IMR-90 (cell line): Measurements from ENCODE around the gene PLCB2. TPM values are rescaled to one million over a fixed set of nuclear protein-coding genes. Genes with fewer than 3 reads are reported as not detected.

Source experiments
- ATAC-seq: fragments of 200-7000 bp; cut with Tn5 transposase; 2 replicates; pipeline ENCODE4 v1.9.1; 2020; ENCODE audit warnings: low read depth, mild to moderate bottlenecking, moderate library complexity
- BruUV-seq: library from RNA; stranded (reverse); fragments of 400-500 nt; replicated peaks from 2 replicates; lab custom pipeline; 2021; lab: Mats Ljungman, UMichigan
- CTCF ChIA-PET: fragments of 300-600 bp; formaldehyde crosslinking; extraction: SDS; loops from one replicate; lab custom pipeline; 2021; ENCODE audit warnings: antibody characterized with exemption; lab: Yijun Ruan, JAX
- POLR2A ChIA-PET: fragments of 300-600 bp; sonication (Branson Sonifier 250); formaldehyde crosslinking; loops from one replicate; lab custom pipeline; 2022; ENCODE audit warnings: antibody characterized with exemption; ENCODE audit not compliant: unreplicated experiment; lab: Charles Lee
- DNase-seq: peaks from one replicate; pipeline ENCODE4 v3.0.0; 2013
- H2AFZ ChIP-seq: replicated peaks from 2 replicates; pipeline ENCODE3; 2013; ENCODE audit warnings: low read length, mild to moderate bottlenecking; ENCODE audit not compliant: poor library complexity
- H2AK5ac ChIP-seq: 2 replicates; pipeline ENCODE4 v1.6.1; 2013; ENCODE audit warnings: low read depth, low read length, inconsistent platforms
- H2AK9ac ChIP-seq: replicated peaks from 2 replicates; pipeline ENCODE3; 2013; ENCODE audit warnings: mild to moderate bottlenecking, low read depth, low read length, moderate library complexity; ENCODE audit not compliant: poor library complexity
- H2BK120ac ChIP-seq: 2 replicates; pipeline ENCODE4 v1.6.1; 2013; ENCODE audit warnings: low read depth, low read length, inconsistent platforms
- H2BK15ac ChIP-seq: 3 replicates; pipeline ENCODE4 v1.6.1; 2013; ENCODE audit warnings: low read depth, low read length, inconsistent platforms
- H2BK20ac ChIP-seq: 2 replicates; pipeline ENCODE4 v1.6.1; 2013; ENCODE audit warnings: low read depth, mild to moderate bottlenecking, inconsistent platforms, low read length, moderate library complexity
- H2BK5ac ChIP-seq: 2 replicates; pipeline ENCODE4 v1.6.1; 2013; ENCODE audit warnings: mild to moderate bottlenecking, low read depth, low read length, inconsistent platforms; ENCODE audit not compliant: poor library complexity, severe bottlenecking
- H3K14ac ChIP-seq: replicated peaks from 2 replicates; pipeline ENCODE4 v1.6.1; 2013; ENCODE audit warnings: low read depth, low read length, inconsistent platforms
- H3K18ac ChIP-seq: 2 replicates; pipeline ENCODE4 v1.6.1; 2013; ENCODE audit warnings: low read depth, low read length, control low read depth
- H3K23ac ChIP-seq: 2 replicates; pipeline ENCODE4 v1.6.1; 2013; ENCODE audit warnings: low read depth, low read length, inconsistent platforms
- H3K27ac ChIP-seq: 2 replicates; pipeline ENCODE4 v1.5.1; 2013; ENCODE audit warnings: mild to moderate bottlenecking, control low read depth, low read length; ENCODE audit not compliant: insufficient read depth
- H3K27me3 ChIP-seq: 2 replicates; pipeline ENCODE4 v1.6.1; 2013; ENCODE audit warnings: low read length; ENCODE audit not compliant: control insufficient read depth, insufficient read depth
- H3K36me3 ChIP-seq: 2 replicates; pipeline ENCODE4 v1.6.1; 2013; ENCODE audit warnings: low read length, mixed read lengths; ENCODE audit not compliant: control insufficient read depth, insufficient read depth
- H3K4ac ChIP-seq: 2 replicates; pipeline ENCODE4 v1.6.1; 2013; ENCODE audit warnings: low read depth, low read length, inconsistent platforms
- H3K4me1 ChIP-seq: 2 replicates; pipeline ENCODE4 v1.6.1; 2013; ENCODE audit warnings: low read length, mixed read lengths; ENCODE audit not compliant: control insufficient read depth, insufficient read depth
- H3K4me2 ChIP-seq: 2 replicates; pipeline ENCODE4 v1.6.1; 2013; ENCODE audit warnings: low read depth, mild to moderate bottlenecking, control low read depth, low read length, moderate library complexity
- H3K4me3 ChIP-seq: 2 replicates; pipeline ENCODE4 v1.5.1; 2013; ENCODE audit warnings: low read depth, mild to moderate bottlenecking, control low read depth, low read length, moderate library complexity; ENCODE audit not compliant: insufficient read depth
- H3K56ac ChIP-seq: 2 replicates; pipeline ENCODE4 v1.6.1; 2013; ENCODE audit warnings: low read length, inconsistent platforms; ENCODE audit not compliant: insufficient read depth; ENCODE audit errors: extremely low read depth
- H3K79me1 ChIP-seq, 2 experiments: 2 replicates each; pipeline ENCODE4 v1.6.1; 2013; ENCODE audit warnings: low read length in 2 of 2, inconsistent platforms in 1 of 2, low read depth in 1 of 2
- H3K9ac ChIP-seq: 2 replicates; pipeline ENCODE4 v1.6.1; 2013; ENCODE audit warnings: low read depth, low read length, control low read depth
- H3K9me1 ChIP-seq: 2 replicates; pipeline ENCODE4 v1.6.1; 2013; ENCODE audit warnings: low read length, inconsistent platforms; ENCODE audit not compliant: insufficient read depth
- H3K9me3 ChIP-seq: 2 replicates; pipeline ENCODE4 v1.6.1; 2013; ENCODE audit warnings: low read length; ENCODE audit not compliant: control insufficient read depth, insufficient read depth
- H4K20me1 ChIP-seq: 2 replicates; pipeline ENCODE4 v1.6.1; 2013; ENCODE audit warnings: low read length, inconsistent platforms; ENCODE audit not compliant: insufficient read depth
- H4K5ac ChIP-seq: 2 replicates; pipeline ENCODE4 v1.6.1; 2013; ENCODE audit warnings: mild to moderate bottlenecking, low read depth, low read length, control low read depth
- H4K8ac ChIP-seq, 2 experiments: 2 replicates each; pipeline ENCODE4 v1.6.1; 2013; ENCODE audit warnings: low read depth in 2 of 2, low read length in 2 of 2, control low read depth in 1 of 2, inconsistent platforms in 1 of 2
- H4K91ac ChIP-seq: 2 replicates; pipeline ENCODE4 v1.6.1; 2013; ENCODE audit warnings: low read depth, low read length, inconsistent platforms; ENCODE audit not compliant: insufficient read depth
- CHD1 ChIP-seq: IDR thresholded peaks from 2 replicates; pipeline ENCODE4 v1.6.1; 2012; ENCODE audit warnings: low read depth, low read length, improper control_type of control experiment
- CTCF ChIP-seq: conservative IDR thresholded peaks from 2 replicates; pipeline ENCODE4 v1.5.1; 2012; ENCODE audit warnings: mild to moderate bottlenecking, low read depth, low read length, improper control_type of control experiment
- ELK1 ChIP-seq: fragments of 150-350 bp; IDR thresholded peaks from 2 replicates; pipeline ENCODE4 v1.6.1; 2016; ENCODE audit warnings: low read depth, mild to moderate bottlenecking, low read length, moderate library complexity, borderline replicate concordance
- MAZ ChIP-seq: IDR thresholded peaks from 2 replicates; pipeline ENCODE4 v1.6.1; 2012; ENCODE audit warnings: low read depth, mild to moderate bottlenecking, low read length, improper control_type of control experiment, moderate library complexity, borderline replicate concordance
- MXI1 ChIP-seq: IDR thresholded peaks from 2 replicates; pipeline ENCODE4 v1.6.1; 2012; ENCODE audit warnings: low read depth, mild to moderate bottlenecking, low read length, moderate library complexity, borderline replicate concordance
- POLR2A ChIP-seq: IDR thresholded peaks from 2 replicates; pipeline ENCODE4 v1.6.1; 2012; ENCODE audit warnings: mild to moderate bottlenecking, low read depth, low read length
- RAD21 ChIP-seq: IDR thresholded peaks from 2 replicates; pipeline ENCODE4 v1.6.1; 2012; ENCODE audit warnings: low read length, improper control_type of control experiment
- RCOR1 ChIP-seq: IDR thresholded peaks from 2 replicates; pipeline ENCODE4 v1.6.1; 2012; ENCODE audit warnings: mild to moderate bottlenecking, low read length, improper control_type of control experiment; ENCODE audit not compliant: insufficient replicate concordance
- RFX5 ChIP-seq: IDR thresholded peaks from 2 replicates; pipeline ENCODE4 v1.8.0; 2012; ENCODE audit warnings: low read depth, mild to moderate bottlenecking, low read length, moderate library complexity
- SMC3 ChIP-seq: fragments of 150-350 bp; IDR thresholded peaks from 2 replicates; pipeline ENCODE4 v1.6.1; 2016; ENCODE audit warnings: low read depth, mild to moderate bottlenecking, antibody characterized with exemption, low read length, moderate library complexity
- WGBS, 2 experiments: methylation state at CpG; one replicate each; pipeline versions ENCODE4 v1.1.5 to v1.1.7; 2013; ENCODE audit warnings: missing lambda C conversion rate in 2 of 2; ENCODE audit not compliant: insufficient read length in 1 of 2; ENCODE audit errors: extremely low coverage in 2 of 2; 5-methylcytosine and 5-hydroxymethylcytosine counted together
- dilution Hi-C: fragments of 300-500 bp; cut with HindIII; formaldehyde crosslinking; loops from one replicate; pipeline ENCODE4 v1.14.3; 2018; ENCODE audit warnings: low sequenced_read_pairs; ENCODE audit not compliant: unreplicated experiment
- in situ Hi-C: fragments of 300-500 bp; cut with MboI; formaldehyde crosslinking; loops from 3 replicates; pipeline ENCODE4 v1.14.3; 2019; ENCODE audit warnings: low sequenced_read_pairs, inconsistent platforms, mixed read lengths
- intact Hi-C: fragments of 100-400 bp; cut with micrococcal nuclease; formaldehyde crosslinking; loops from 2 replicates; pipeline ENCODE4 v1.10.0; 2022
- polyA plus RNA-seq, 3 experiments: library from polyadenylated mRNA; depleted of rRNA; stranded (reverse); fragments of >200 nt; gene quantifications; 2 replicates each; pipeline ENCODE4 v1.2.3, GENCODE V29; 2012; ENCODE audit warnings: low replicate concordance in 1 of 3
- total RNA-seq: library from RNA; depleted of rRNA; stranded (reverse); fragments of >200 nt; gene quantifications from 2 replicates; pipeline ENCODE4 v1.2.3, GENCODE V29; 2012

The PLCB2 gene
- total and polyA plus RNA-seq, 2 of the 4 experiments (the other 2 are of a cell fraction) = 0.18 to 1.4 TPM

GRCh38 chr15:40246496-40247280 lies 61.0 kb downstream of the PLCB2 start:
- TF ChIP-seq RAD21 = no peak
- no peak for TF ChIP-seq CHD1
- TF ChIP-seq MXI1 = no peak
- no peak for TF ChIP-seq POLR2A
- TF ChIP-seq RCOR1 = no peak
- TF ChIP-seq ELK1 = no peak
- no peak for TF ChIP-seq SMC3
- no peak for TF ChIP-seq CTCF
- TF ChIP-seq MAZ = no peak
- TF ChIP-seq RFX5 = no peak
- H2AK9ac ChIP-seq = no peak overlapping the region
- no peak overlapping the region for H2BK5ac ChIP-seq
- dilution Hi-C loops (no loop called here), intact Hi-C loops (no loop called here), in situ Hi-C loops (no loop called here)
- no peak overlapping the region for H4K5ac ChIP-seq
- ATAC-seq (no peak), DNase-seq (no peak)
- H3K56ac ChIP-seq = no peak overlapping the region
- no peak overlapping the region for H2AFZ ChIP-seq
- 60% methylated on average over 1 of the region's 8 CpGs; no CpG with 5 or more reads in 1 of the 2 experiments for WGBS, 2 experiments
- H4K91ac ChIP-seq = no peak overlapping the region
- no peaks in the 10 kb centered on the region for H3K4me1 ChIP-seq
- no peak overlapping the region for H3K27ac ChIP-seq
- H2BK20ac ChIP-seq = no peak overlapping the region
- no peak overlapping the region for H3K9ac ChIP-seq
- H3K4me3 ChIP-seq = no peak overlapping the region
- no peak overlapping the region for H2AK5ac ChIP-seq
- H2BK120ac ChIP-seq = no peak overlapping the region
- peaks cover 40% of the 10 kb centered on the region for H3K27me3 ChIP-seq
- no peaks in the 10 kb centered on the region for H3K79me1 ChIP-seq
- no peak overlapping the region for H3K4ac ChIP-seq
- CTCF ChIA-PET = no interaction called here
- H3K36me3 ChIP-seq = no peaks in the 10 kb centered on the region
- BruUV-seq = no TSS peak
- H3K9me3 ChIP-seq = no peaks in the 10 kb centered on the region
- H2BK15ac ChIP-seq = no peak overlapping the region
- H3K18ac ChIP-seq = no peak overlapping the region
- H3K23ac ChIP-seq = no peak overlapping the region
- no peaks in the 10 kb centered on the region for H4K20me1 ChIP-seq
- H3K4me2 ChIP-seq = no peak overlapping the region
- POLR2A ChIA-PET = no interaction called here
- H3K14ac ChIP-seq = no peak overlapping the region
- no peak overlapping the region for H4K8ac ChIP-seq
- H3K9me1 ChIP-seq = no peaks in the 10 kb centered on the region
